ENCODE results near the gene MACF1. TPM values are rescaled to one million over a fixed set of nuclear protein-coding genes. Genes with fewer than 3 reads are reported as not detected.

The MACF1 gene
- total and polyA plus RNA-seq, 2 donors = 93.2 to 124 TPM

- no peak for DNase-seq (ENCODE audit: low read depth in 6 of 9, low spot score in 9 of 9)
- H3K27me3 ChIP-seq (ENCODE audit: control insufficient read depth in 2 of 2, insufficient read depth in 1 of 2, low read length in 1 of 2) = no peaks in the 10 kb centered on the region
- H3K27ac ChIP-seq (ENCODE audit: low read depth in 1 of 2, low read length in 1 of 2) = no peak overlapping the region
- H3K4me1 ChIP-seq (ENCODE audit: control insufficient read depth in 2 of 2, insufficient read depth in 2 of 2, low read length in 2 of 2) = peaks cover 9 to 31% of the 10 kb centered on the region in 2 donors
- WGBS = 98% methylated on average over 3 of the region's 3 CpGs
- no peaks in the 10 kb centered on the region for H3K36me3 ChIP-seq (ENCODE audit: control insufficient read depth in 2 of 2, insufficient read depth in 2 of 2, low read length in 1 of 2)
- no peaks in the 10 kb centered on the region for H3K9me3 ChIP-seq (ENCODE audit: control insufficient read depth in 2 of 2, insufficient read depth in 1 of 2, low read length in 1 of 2)
- H3K4me3 ChIP-seq (ENCODE audit: low read length in 2 of 2) = no peak overlapping the region
Measured at GRCh38 chr1:39187275-39188046, 17.0 kb upstream of the MACF1 start.

- no peak overlapping the region for H3K27ac ChIP-seq (ENCODE audit: low read depth in 1 of 2, low read length in 1 of 2)
- peaks cover 1 to 33% of the 10 kb centered on the region in 2 donors for H3K4me1 ChIP-seq (ENCODE audit: control insufficient read depth in 2 of 2, insufficient read depth in 2 of 2, low read length in 2 of 2)
- WGBS = 81% methylated on average over 1 of the region's 1 CpG
- H3K36me3 ChIP-seq (ENCODE audit: control insufficient read depth in 2 of 2, insufficient read depth in 2 of 2, low read length in 1 of 2) = no peaks in the 10 kb centered on the region
- no peak for DNase-seq (ENCODE audit: low read depth in 6 of 9, low spot score in 9 of 9)
- no peaks in the 10 kb centered on the region for H3K27me3 ChIP-seq (ENCODE audit: control insufficient read depth in 2 of 2, insufficient read depth in 1 of 2, low read length in 1 of 2)
- H3K9me3 ChIP-seq (ENCODE audit: control insufficient read depth in 2 of 2, insufficient read depth in 1 of 2, low read length in 1 of 2) = no peaks in the 10 kb centered on the region
- H3K4me3 ChIP-seq (ENCODE audit: low read length in 2 of 2) = no peak overlapping the region
Measured at GRCh38 chr1:39189592-39190041, 14.9 kb upstream of the MACF1 start.

- Histone ChIP-seq H3K4me3 (ENCODE audit: low read length in 2 of 2) (no peak overlapping the region), H3K27me3 (ENCODE audit: control insufficient read depth in 2 of 2, insufficient read depth in 1 of 2, low read length in 1 of 2) (no peaks in the 10 kb centered on the region), H3K4me1 (ENCODE audit: control insufficient read depth in 2 of 2, insufficient read depth in 2 of 2, low read length in 2 of 2) (peaks cover 3 to 35% of the 10 kb centered on the region in 2 donors), H3K9me3 (ENCODE audit: control insufficient read depth in 2 of 2, insufficient read depth in 1 of 2, low read length in 1 of 2) (no peaks in the 10 kb centered on the region), H3K36me3 (ENCODE audit: control insufficient read depth in 2 of 2, insufficient read depth in 2 of 2, low read length in 1 of 2) (no peaks in the 10 kb centered on the region), H3K27ac (ENCODE audit: low read depth in 1 of 2, low read length in 1 of 2) (no peak overlapping the region)
- no peak for DNase-seq (ENCODE audit: low read depth in 6 of 9, low spot score in 9 of 9)
- 92% methylated on average over 3 of the region's 3 CpGs for WGBS
Measured at GRCh38 chr1:39190096-39190495, 14.4 kb upstream of the MACF1 start.

DNA sequence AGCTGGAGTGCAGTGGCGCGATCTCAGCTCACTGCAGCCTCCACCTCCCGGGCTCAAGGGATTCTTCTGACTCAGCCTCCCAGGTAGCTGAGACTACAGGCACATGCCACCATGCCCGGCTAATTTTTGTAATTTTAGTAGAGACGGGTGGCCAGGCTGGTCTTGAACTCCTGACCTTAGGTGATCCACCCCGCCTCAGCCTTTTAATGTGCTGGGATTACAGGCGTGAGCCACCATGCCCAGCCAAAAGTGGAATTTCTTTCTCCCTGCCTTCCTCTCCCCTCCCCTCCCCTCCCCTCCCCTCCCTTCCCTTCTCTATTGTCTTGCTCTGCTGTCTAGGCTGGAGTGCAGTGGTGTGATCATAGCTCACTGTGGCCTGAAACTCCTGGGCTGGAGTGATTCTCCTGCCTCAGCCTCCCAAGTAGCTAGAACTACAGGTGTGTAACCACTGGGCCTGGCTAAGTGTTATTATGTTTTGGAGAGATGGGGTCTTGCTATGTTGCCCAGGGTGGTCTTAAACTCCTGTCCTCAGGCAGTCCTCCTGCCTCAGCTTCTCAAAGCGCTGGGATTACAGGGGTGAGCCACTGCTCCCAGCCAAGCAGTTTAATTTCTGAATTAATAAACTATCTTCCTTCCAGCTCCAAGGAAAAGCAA is 10.0 kb upstream of the MACF1 start:
- H3K36me3 ChIP-seq (ENCODE audit: control insufficient read depth in 2 of 2, insufficient read depth in 2 of 2, low read length in 1 of 2) = no peaks in the 10 kb centered on the region
- no peaks in the 10 kb centered on the region for H3K9me3 ChIP-seq (ENCODE audit: control insufficient read depth in 2 of 2, insufficient read depth in 1 of 2, low read length in 1 of 2)
- WGBS = 86% methylated on average over 8 of the region's 8 CpGs
- no peaks in the 10 kb centered on the region for H3K27me3 ChIP-seq (ENCODE audit: control insufficient read depth in 2 of 2, insufficient read depth in 1 of 2, low read length in 1 of 2)
- no peak for DNase-seq (ENCODE audit: low read depth in 6 of 9, low spot score in 9 of 9)
- H3K4me1 ChIP-seq (ENCODE audit: control insufficient read depth in 2 of 2, insufficient read depth in 2 of 2, low read length in 2 of 2) = peaks cover 13 to 51% of the 10 kb centered on the region in 2 donors
- peak overlapping the region in 1 of 2 donors; percentile 68 for H3K27ac ChIP-seq (ENCODE audit: low read depth in 1 of 2, low read length in 1 of 2)
- H3K4me3 ChIP-seq (ENCODE audit: low read length in 2 of 2) = no peak overlapping the region

DNA sequence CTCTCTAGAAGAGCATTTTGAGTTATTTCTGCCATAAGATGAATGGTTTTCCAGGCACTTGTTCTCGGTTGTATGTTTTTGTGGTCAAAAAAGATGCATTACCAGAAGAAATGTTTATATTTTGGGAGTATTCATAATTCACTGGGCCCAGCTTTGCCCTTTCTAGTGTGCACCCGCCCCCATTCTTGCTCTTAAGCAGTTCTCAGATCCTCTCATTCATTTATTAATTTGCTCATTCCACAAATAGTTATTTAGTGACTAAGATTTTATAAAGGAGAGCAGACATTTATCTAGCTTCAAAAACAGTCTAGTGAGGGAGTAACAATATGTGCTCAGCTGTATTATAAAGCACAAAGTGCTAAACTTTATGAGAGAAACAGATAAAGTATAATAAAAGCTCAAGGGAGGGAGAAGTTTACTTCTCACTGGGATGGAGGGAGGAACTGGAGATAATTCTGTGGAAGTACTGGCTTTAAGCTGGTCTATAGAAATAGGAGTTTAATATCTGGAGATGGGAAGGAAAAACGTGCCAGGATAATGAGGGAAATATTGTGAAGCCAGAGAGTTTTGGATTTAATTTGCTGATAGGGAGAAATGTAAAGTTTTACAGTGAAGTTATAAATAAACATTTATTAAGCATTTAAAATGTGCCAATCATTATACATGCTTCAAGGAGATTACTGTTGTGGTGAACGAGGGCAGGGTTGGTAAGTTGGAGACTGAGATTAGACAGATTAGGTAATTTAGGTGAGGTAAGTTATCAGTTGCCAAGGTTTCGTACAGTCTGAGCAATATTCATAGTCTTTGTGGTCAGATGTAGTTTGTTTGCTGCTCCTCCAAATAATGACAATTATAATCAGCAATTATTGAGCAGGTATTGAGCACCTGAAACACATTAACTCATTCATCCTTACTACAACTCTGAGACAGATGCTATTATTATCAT is 9.1 kb upstream of the MACF1 start:
- DNase-seq (ENCODE audit: low read depth in 6 of 9, low spot score in 9 of 9) = no peak
- Histone ChIP-seq H3K4me1 (ENCODE audit: control insufficient read depth in 2 of 2, insufficient read depth in 2 of 2, low read length in 2 of 2) (peaks cover 13 to 51% of the 10 kb centered on the region in 2 donors), H3K4me3 (ENCODE audit: low read length in 2 of 2) (no peak overlapping the region), H3K27me3 (ENCODE audit: control insufficient read depth in 2 of 2, insufficient read depth in 1 of 2, low read length in 1 of 2) (no peaks in the 10 kb centered on the region), H3K27ac (ENCODE audit: low read depth in 1 of 2, low read length in 1 of 2) (peak overlapping the region in 1 of 2 donors; percentile 38), H3K36me3 (ENCODE audit: control insufficient read depth in 2 of 2, insufficient read depth in 2 of 2, low read length in 1 of 2) (no peaks in the 10 kb centered on the region), H3K9me3 (ENCODE audit: control insufficient read depth in 2 of 2, insufficient read depth in 1 of 2, low read length in 1 of 2) (no peaks in the 10 kb centered on the region)
- 43% methylated on average over 5 of the region's 5 CpGs for WGBS

GRCh38 chr1:39196244-39197215 is 8.0 kb upstream of the MACF1 start:
- peak in 5 of 9 donors; percentile 72 to 93 (median 74) for DNase-seq (ENCODE audit: low read depth in 6 of 9, low spot score in 9 of 9)
- H3K27ac ChIP-seq (ENCODE audit: low read depth in 1 of 2, low read length in 1 of 2) = peak overlapping the region; percentile 89 to 94
- H3K4me3 ChIP-seq (ENCODE audit: low read length in 2 of 2) = peak overlapping the region in 1 of 2 donors; percentile 24
- peaks cover 13 to 49% of the 10 kb centered on the region in 2 donors for H3K4me1 ChIP-seq (ENCODE audit: control insufficient read depth in 2 of 2, insufficient read depth in 2 of 2, low read length in 2 of 2)
- 21% methylated on average over 6 of the region's 6 CpGs for WGBS
- no peaks in the 10 kb centered on the region for H3K9me3 ChIP-seq (ENCODE audit: control insufficient read depth in 2 of 2, insufficient read depth in 1 of 2, low read length in 1 of 2)
- H3K36me3 ChIP-seq (ENCODE audit: control insufficient read depth in 2 of 2, insufficient read depth in 2 of 2, low read length in 1 of 2) = no peaks in the 10 kb centered on the region
- H3K27me3 ChIP-seq (ENCODE audit: control insufficient read depth in 2 of 2, insufficient read depth in 1 of 2, low read length in 1 of 2) = no peaks in the 10 kb centered on the region

GRCh38 chr1:39199593-39199992 is 4.9 kb upstream of the MACF1 start:
- DNase-seq (ENCODE audit: low read depth in 6 of 9, low spot score in 9 of 9) = no peak
- Histone ChIP-seq H3K27ac (ENCODE audit: low read depth in 1 of 2, low read length in 1 of 2) (no peak overlapping the region), H3K27me3 (ENCODE audit: control insufficient read depth in 2 of 2, insufficient read depth in 1 of 2, low read length in 1 of 2) (no peaks in the 10 kb centered on the region), H3K4me1 (ENCODE audit: control insufficient read depth in 2 of 2, insufficient read depth in 2 of 2, low read length in 2 of 2) (peaks cover 16 to 32% of the 10 kb centered on the region in 2 donors), H3K36me3 (ENCODE audit: control insufficient read depth in 2 of 2, insufficient read depth in 2 of 2, low read length in 1 of 2) (no peaks in the 10 kb centered on the region), H3K9me3 (ENCODE audit: control insufficient read depth in 2 of 2, insufficient read depth in 1 of 2, low read length in 1 of 2) (no peaks in the 10 kb centered on the region), H3K4me3 (ENCODE audit: low read length in 2 of 2) (no peak overlapping the region)
- 87% methylated on average over 1 of the region's 1 CpG for WGBS

All from thymus (tissue), 11 donors.